ENCODE measurements around the gene PDGFA. TPM values are rescaled to one million over a fixed set of nuclear protein-coding genes. Genes with fewer than 3 reads are reported as not detected.

Gene PDGFA
- total and polyA plus RNA-seq, 7 experiments from 2014 or later = 0.16 to 2.6 (median 1.1) TPM; not detected in 3

DNA sequence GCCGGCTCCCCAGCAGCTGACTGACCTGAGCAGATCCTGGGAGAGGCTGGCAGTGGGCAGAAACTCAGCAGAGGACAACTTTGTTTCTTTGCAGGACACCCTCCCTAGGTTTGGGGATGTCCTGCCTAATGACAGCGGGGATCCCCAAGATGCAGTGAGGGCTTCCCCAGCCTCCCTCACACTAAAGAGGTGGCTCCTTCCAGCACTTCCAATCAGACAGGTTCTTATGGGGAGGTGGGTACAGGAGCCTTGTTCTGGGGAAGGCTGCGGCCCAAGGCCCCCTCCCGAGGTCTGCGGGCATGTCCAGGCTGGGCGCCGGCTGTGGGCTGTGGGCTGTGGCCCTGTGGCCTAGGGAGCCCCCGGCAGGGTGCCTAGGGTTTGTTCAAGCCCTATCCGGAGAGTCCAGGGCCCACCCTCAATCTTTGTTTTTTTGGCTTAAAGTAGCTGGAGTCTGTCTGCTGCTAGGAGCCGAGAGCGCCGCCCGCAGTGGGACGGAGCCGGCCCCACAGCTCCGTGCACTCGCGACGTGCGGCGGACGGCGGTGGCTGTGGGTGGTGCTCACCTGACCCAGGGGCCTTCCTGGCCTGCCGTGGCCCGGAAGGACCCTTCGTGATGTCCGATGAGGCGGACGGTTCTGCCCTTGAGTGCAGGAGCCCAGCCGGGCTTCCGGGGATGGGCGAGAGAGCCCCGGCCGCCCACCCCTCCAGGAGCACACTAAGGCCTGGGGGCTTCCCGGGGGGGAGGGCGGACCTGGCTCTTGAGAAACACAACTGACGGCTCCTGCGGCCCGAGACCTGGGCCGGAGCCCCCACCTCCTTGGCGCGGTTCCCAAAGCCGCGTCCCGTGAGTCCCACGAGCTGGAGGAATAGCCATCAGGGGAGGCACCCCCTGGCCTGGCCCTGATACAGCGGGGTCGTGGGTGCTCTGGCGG is 57.2 kb downstream of the PDGFA start:
- peaks cover 0 to 4% (median 0%) of the 10 kb centered on the region in 11 donors for H3K9me3 Mint-ChIP-seq
- H3K4me1 Mint-ChIP-seq = peaks cover 0 to under 1% (median 0%) of the 10 kb centered on the region in 7 donors
- ATAC-seq (no peak), DNase-seq (peak in 1 of 9 donors; percentile 4)
- H3K4me3 Mint-ChIP-seq = no peak overlapping the region
- intact Hi-C loops (cut with micrococcal nuclease) = no loop called here
- Histone ChIP-seq H3K27ac (ENCODE audit: low read depth, low read length) (no peak overlapping the region), H3K4me1 (ENCODE audit: control insufficient read depth in 2 of 2, insufficient read depth in 2 of 2, low read length in 2 of 2) (no peaks in the 10 kb centered on the region), H3K36me3 (ENCODE audit: control insufficient read depth in 2 of 3, insufficient read depth in 3 of 3, low read length in 3 of 3) (no peaks in the 10 kb centered on the region), H3K27me3 (ENCODE audit: control insufficient read depth in 2 of 2, insufficient read depth in 2 of 2, low read length in 2 of 2) (no peaks in the 10 kb centered on the region), H3K9me3 (ENCODE audit: control insufficient read depth in 2 of 3, low read length in 3 of 3) (no peaks in the 10 kb centered on the region), H3K4me3 (ENCODE audit: low read length) (no peak overlapping the region)
- H3K27me3 Mint-ChIP-seq = no peaks in the 10 kb centered on the region
- ChIA-PET CTCF (no interaction called here), POLR2A (interaction anchor here (0.6 kb wide), 1 partner anchor 13 kb away, joined by 3 read pairs; no protein-coding TSS in a partner anchor)
- H3K36me3 Mint-ChIP-seq = no peaks in the 10 kb centered on the region
- no peak overlapping the region for H3K27ac Mint-ChIP-seq

DNA sequence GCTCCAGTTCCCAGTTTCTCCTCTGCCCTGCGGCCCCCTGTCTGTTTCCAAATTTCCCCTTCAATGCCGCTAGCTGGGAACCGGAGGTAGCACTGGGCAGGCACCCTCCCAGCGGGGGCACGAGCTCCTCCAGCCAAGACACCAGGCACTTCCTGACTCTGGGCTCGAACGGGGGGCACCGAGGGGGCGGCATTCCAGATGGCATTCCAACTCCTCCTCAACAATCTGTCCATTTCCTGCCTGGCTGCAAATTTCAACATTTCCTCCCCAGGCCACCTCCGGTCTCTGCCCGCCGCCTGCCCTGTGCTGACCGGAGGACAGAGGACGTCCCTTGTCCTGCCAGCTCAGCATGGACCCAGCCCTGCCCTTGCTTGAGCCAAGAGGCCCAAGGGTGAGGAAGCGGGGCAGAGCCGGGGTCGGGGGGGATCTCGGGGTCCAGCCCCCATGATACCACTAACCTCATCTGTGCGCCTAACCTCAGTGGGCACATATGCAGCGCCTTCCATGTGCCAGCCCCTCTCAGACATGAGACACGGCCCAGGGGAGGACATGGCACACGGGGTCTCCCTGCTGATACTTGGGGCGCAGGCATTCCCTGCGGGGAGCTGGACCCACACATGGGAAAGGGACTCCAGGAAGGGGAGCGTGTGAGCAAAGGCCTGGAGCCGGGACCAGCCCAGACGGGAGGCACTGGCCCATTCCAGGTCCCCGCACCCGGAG is 58.0 kb downstream of the PDGFA start:
- ChIA-PET CTCF (no interaction called here), POLR2A (no interaction called here)
- Histone ChIP-seq H3K4me1 (ENCODE audit: control insufficient read depth in 2 of 2, insufficient read depth in 2 of 2, low read length in 2 of 2) (no peaks in the 10 kb centered on the region), H3K9me3 (ENCODE audit: control insufficient read depth in 2 of 3, low read length in 3 of 3) (no peaks in the 10 kb centered on the region), H3K36me3 (ENCODE audit: control insufficient read depth in 2 of 3, insufficient read depth in 3 of 3, low read length in 3 of 3) (no peaks in the 10 kb centered on the region), H3K4me3 (ENCODE audit: low read length) (no peak overlapping the region), H3K27ac (ENCODE audit: low read depth, low read length) (no peak overlapping the region), H3K27me3 (ENCODE audit: control insufficient read depth in 2 of 2, insufficient read depth in 2 of 2, low read length in 2 of 2) (no peaks in the 10 kb centered on the region)
- Mint-ChIP-seq H3K9me3 (no peaks in the 10 kb centered on the region), H3K27ac (no peak overlapping the region), H3K4me3 (no peak overlapping the region), H3K4me1 (no peaks in the 10 kb centered on the region), H3K27me3 (no peaks in the 10 kb centered on the region), H3K36me3 (no peaks in the 10 kb centered on the region)
- intact Hi-C loops (cut with micrococcal nuclease) = no loop called here
- DNase-seq (no peak), ATAC-seq (no peak)

GRCh38 chr7:461117-461452 is 58.6 kb downstream of the PDGFA start:
- ATAC-seq = no peak
- intact Hi-C loops (cut with micrococcal nuclease) = no loop called here
- H3K27ac ChIP-seq (ENCODE audit: low read depth, low read length) = no peak overlapping the region
- ChIA-PET POLR2A (no interaction called here), CTCF (no interaction called here)
- H3K4me1 ChIP-seq (ENCODE audit: control insufficient read depth in 2 of 2, insufficient read depth in 2 of 2, low read length in 2 of 2) = no peaks in the 10 kb centered on the region
- no peaks in the 10 kb centered on the region for H3K9me3 ChIP-seq (ENCODE audit: control insufficient read depth in 2 of 3, low read length in 3 of 3)
- H3K27ac Mint-ChIP-seq = peak overlapping the region in 1 of 9 donors; percentile 26
- no peak for DNase-seq
- H3K9me3 Mint-ChIP-seq = no peaks in the 10 kb centered on the region
- no peaks in the 10 kb centered on the region for H3K27me3 Mint-ChIP-seq
- H3K27me3 ChIP-seq (ENCODE audit: control insufficient read depth in 2 of 2, insufficient read depth in 2 of 2, low read length in 2 of 2) = no peaks in the 10 kb centered on the region
- no peak overlapping the region for H3K4me3 ChIP-seq (ENCODE audit: low read length)
- no peaks in the 10 kb centered on the region for H3K4me1 Mint-ChIP-seq
- H3K4me3 Mint-ChIP-seq = no peak overlapping the region
- no peaks in the 10 kb centered on the region for H3K36me3 ChIP-seq (ENCODE audit: control insufficient read depth in 2 of 3, insufficient read depth in 3 of 3, low read length in 3 of 3)
- no peaks in the 10 kb centered on the region for H3K36me3 Mint-ChIP-seq

GRCh38 chr7:460374-461116 is 59.1 kb downstream of the PDGFA start:
- no peaks in the 10 kb centered on the region for H3K4me1 ChIP-seq (ENCODE audit: control insufficient read depth in 2 of 2, insufficient read depth in 2 of 2, low read length in 2 of 2)
- Mint-ChIP-seq H3K36me3 (no peaks in the 10 kb centered on the region), H3K4me3 (no peak overlapping the region), H3K27ac (no peak overlapping the region), H3K27me3 (no peaks in the 10 kb centered on the region), H3K4me1 (no peaks in the 10 kb centered on the region), H3K9me3 (no peaks in the 10 kb centered on the region)
- ATAC-seq = no peak
- ChIA-PET POLR2A (no interaction called here), CTCF (no interaction called here)
- H3K27me3 ChIP-seq (ENCODE audit: control insufficient read depth in 2 of 2, insufficient read depth in 2 of 2, low read length in 2 of 2) = no peaks in the 10 kb centered on the region
- no peaks in the 10 kb centered on the region for H3K9me3 ChIP-seq (ENCODE audit: control insufficient read depth in 2 of 3, low read length in 3 of 3)
- H3K36me3 ChIP-seq (ENCODE audit: control insufficient read depth in 2 of 3, insufficient read depth in 3 of 3, low read length in 3 of 3) = no peaks in the 10 kb centered on the region
- intact Hi-C loops (cut with micrococcal nuclease) = no loop called here
- DNase-seq = no peak
- no peak overlapping the region for H3K27ac ChIP-seq (ENCODE audit: low read depth, low read length)
- H3K4me3 ChIP-seq (ENCODE audit: low read length) = no peak overlapping the region

DNA sequence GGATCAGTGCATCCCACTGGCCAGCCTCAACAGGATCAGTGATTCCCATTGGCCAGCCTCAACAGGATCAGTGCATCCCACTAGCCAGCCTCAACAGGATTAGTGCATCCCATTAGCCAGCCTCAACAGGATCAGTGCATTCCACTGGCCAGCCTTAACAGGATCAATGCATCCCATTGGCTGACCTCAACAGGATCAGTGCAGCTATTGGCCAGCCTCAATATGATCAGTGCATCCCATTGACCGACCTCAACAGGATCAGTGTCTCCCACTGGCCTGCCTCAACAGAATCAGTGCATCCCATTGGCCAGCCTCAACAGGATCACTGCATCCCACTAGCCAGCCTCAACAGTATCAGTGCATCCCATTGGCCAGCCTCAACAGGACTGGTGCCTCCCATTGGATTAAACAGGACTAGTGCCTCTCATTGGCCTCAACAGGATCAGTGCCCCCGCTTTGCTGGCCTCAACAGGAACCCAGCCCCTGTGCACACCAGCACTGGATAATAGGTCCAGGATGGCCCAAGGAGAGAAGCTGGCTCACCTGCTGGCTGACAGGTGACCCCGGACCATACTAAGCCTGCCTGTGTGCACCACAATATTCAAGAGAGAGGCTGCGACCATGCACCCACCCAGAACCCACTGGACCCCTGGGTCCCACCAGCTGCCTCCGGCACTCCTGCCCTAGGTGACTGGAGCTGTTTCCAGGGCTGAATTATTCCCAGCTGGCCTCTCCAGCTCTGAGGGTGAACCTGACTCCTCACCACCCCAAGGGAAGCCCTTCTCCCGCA is 59.9 kb downstream of the PDGFA start:
- H3K27me3 Mint-ChIP-seq = no peaks in the 10 kb centered on the region

GRCh38 chr7:458511-459245 is 61.0 kb downstream of the PDGFA start:
- no peak overlapping the region for H3K4me3 ChIP-seq (ENCODE audit: low read length)
- Mint-ChIP-seq H3K4me3 (no peak overlapping the region), H3K4me1 (no peaks in the 10 kb centered on the region), H3K36me3 (no peaks in the 10 kb centered on the region), H3K9me3 (no peaks in the 10 kb centered on the region), H3K27ac (no peak overlapping the region), H3K27me3 (peaks cover 0 to under 1% (median 0%) of the 10 kb centered on the region in 5 donors)
- no peaks in the 10 kb centered on the region for H3K4me1 ChIP-seq (ENCODE audit: control insufficient read depth in 2 of 2, insufficient read depth in 2 of 2, low read length in 2 of 2)
- POLR2A ChIA-PET = no interaction called here
- intact Hi-C loops (cut with micrococcal nuclease) = no loop called here
- no peak overlapping the region for H3K27ac ChIP-seq (ENCODE audit: low read depth, low read length)
- ATAC-seq (no peak), DNase-seq (no peak)
- no peaks in the 10 kb centered on the region for H3K9me3 ChIP-seq (ENCODE audit: control insufficient read depth in 2 of 3, low read length in 3 of 3)
- H3K27me3 ChIP-seq (ENCODE audit: control insufficient read depth in 2 of 2, insufficient read depth in 2 of 2, low read length in 2 of 2) = no peaks in the 10 kb centered on the region
- CTCF ChIA-PET = no interaction called here
- H3K36me3 ChIP-seq (ENCODE audit: control insufficient read depth in 2 of 3, insufficient read depth in 3 of 3, low read length in 3 of 3) = no peaks in the 10 kb centered on the region

More for the DNA sequence above, 59.9 kb downstream of the PDGFA start:
- Mint-ChIP-seq H3K4me1 (no peaks in the 10 kb centered on the region), H3K27ac (no peak overlapping the region), H3K4me3 (no peak overlapping the region), H3K9me3 (no peaks in the 10 kb centered on the region), H3K36me3 (no peaks in the 10 kb centered on the region)
- no peaks in the 10 kb centered on the region for H3K9me3 ChIP-seq (ENCODE audit: control insufficient read depth in 2 of 3, low read length in 3 of 3)
- no peaks in the 10 kb centered on the region for H3K36me3 ChIP-seq (ENCODE audit: control insufficient read depth in 2 of 3, insufficient read depth in 3 of 3, low read length in 3 of 3)
- ChIA-PET POLR2A (no interaction called here), CTCF (no interaction called here)
- intact Hi-C loops (cut with micrococcal nuclease) = no loop called here
- DNase-seq = no peak
- no peaks in the 10 kb centered on the region for H3K4me1 ChIP-seq (ENCODE audit: control insufficient read depth in 2 of 2, insufficient read depth in 2 of 2, low read length in 2 of 2)
- H3K27me3 ChIP-seq (ENCODE audit: control insufficient read depth in 2 of 2, insufficient read depth in 2 of 2, low read length in 2 of 2) = no peaks in the 10 kb centered on the region
- H3K4me3 ChIP-seq (ENCODE audit: low read length) = no peak overlapping the region
- H3K27ac ChIP-seq (ENCODE audit: low read depth, low read length) = no peak overlapping the region
- no peak for ATAC-seq
